T-helper 22 cell (primary cell): Measurements from ENCODE around the gene GRPEL1.

Experiments used
- DNase-seq: peaks from one replicate; pipeline ENCODE4 v3.0.0-alpha.2; 2020; ENCODE audit warnings: low read depth

Gene GRPEL1

GRCh38 chr4:7044137-7044930 is 23.5 kb downstream of the GRPEL1 start:
- no peak for DNase-seq

- DNase-seq, result peak; percentile 26
Measured at GRCh38 chr4:7043284-7044136, 24.4 kb downstream of the GRPEL1 start, which contains the start of gene TADA2B. Gene TADA2B, plus strand, starts transcription at chr4:7043372. Its CDS starts 208 bp downstream, at chr4:7043580.

- DNase-seq, result peak; percentile 90
Measured at GRCh38 chr4:7042503-7043283, 25.2 kb downstream of the GRPEL1 start.

GRCh38 chr4:7041801-7042502 is 25.9 kb downstream of the GRPEL1 start:
- no peak for DNase-seq

GRCh38 chr4:7041246-7041645 is 26.6 kb downstream of the GRPEL1 start:
- DNase-seq, result no peak

- no peak for DNase-seq
Measured at GRCh38 chr4:7040765-7041164, 27.1 kb downstream of the GRPEL1 start.

GRCh38 chr4:7037425-7037824 is 30.4 kb downstream of the GRPEL1 start:
- DNase-seq, result no peak

- no peak for DNase-seq
Measured at GRCh38 chr4:7034262-7035081, 33.4 kb downstream of the GRPEL1 start.

- DNase-seq, result no peak
Measured at GRCh38 chr4:7032596-7032995, 35.3 kb downstream of the GRPEL1 start.

GRCh38 chr4:7031558-7032449 is 36.1 kb downstream of the GRPEL1 start:
- no peak for DNase-seq

GRCh38 chr4:7030856-7031255 is 37.0 kb downstream of the GRPEL1 start:
- no peak for DNase-seq

- no peak for DNase-seq
Measured at GRCh38 chr4:7029921-7030320, 37.9 kb downstream of the GRPEL1 start.

- DNase-seq, result no peak
Measured at GRCh38 chr4:7029212-7029611, 38.7 kb downstream of the GRPEL1 start.

- no peak for DNase-seq
Measured at GRCh38 chr4:7027913-7028312, 40.0 kb downstream of the GRPEL1 start.

GRCh38 chr4:7027284-7027683 is 40.6 kb downstream of the GRPEL1 start:
- DNase-seq, result no peak

- DNase-seq, result no peak
Measured at GRCh38 chr4:7026107-7026506, 41.8 kb downstream of the GRPEL1 start.

- no peak for DNase-seq
Measured at GRCh38 chr4:7025040-7025602, 42.7 kb downstream of the GRPEL1 start.

- DNase-seq, result no peak
Measured at GRCh38 chr4:7024336-7024890, 43.5 kb downstream of the GRPEL1 start.

- no peak for DNase-seq
Measured at GRCh38 chr4:7023901-7024300, 44.0 kb downstream of the GRPEL1 start.
